Measurements from ENCODE around the gene ABHD11.
A peak's percentile ranks its signal among the peaks of the same experiment; 100 is the strongest.

Gene ABHD11

DNA sequence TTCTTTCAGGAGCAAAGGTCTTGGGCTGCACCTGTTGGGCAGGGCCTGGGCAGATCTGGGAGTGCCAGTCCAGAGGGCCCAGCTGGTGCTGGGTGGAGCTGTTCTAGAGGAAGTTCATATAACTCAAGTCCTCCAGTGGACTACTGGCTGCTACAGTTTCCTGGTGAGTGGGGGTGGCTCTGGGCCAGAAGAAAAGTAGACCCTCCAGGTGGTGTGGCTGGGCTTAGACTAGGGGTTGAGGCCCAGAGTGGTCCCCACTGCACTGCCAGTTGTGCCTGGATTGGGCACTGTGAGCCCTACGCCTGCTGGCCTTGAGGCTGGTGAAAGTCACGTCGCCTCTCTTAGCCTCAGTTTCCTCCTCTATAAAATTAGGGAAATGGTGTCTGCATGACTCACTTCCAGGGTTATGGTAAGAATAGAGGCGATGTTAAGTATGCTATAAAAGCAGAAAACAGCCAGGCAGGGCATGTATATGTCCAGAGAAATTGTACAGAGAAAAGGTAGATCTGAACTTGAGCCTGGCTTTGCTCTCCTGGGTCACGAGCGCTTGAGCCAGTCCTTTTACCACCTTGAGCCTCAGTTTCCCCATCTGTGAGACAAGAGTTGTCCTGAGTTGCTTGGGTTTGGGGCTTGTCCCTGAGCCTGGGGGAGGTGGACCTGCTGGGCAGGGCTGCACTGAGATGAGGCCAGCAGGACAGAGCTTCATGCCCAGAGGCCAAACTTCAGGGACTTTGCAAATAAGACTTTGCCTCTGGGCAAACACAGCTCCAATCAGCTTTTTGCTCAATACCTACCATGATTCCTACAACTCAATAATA is 35.3 kb upstream of the ABHD11 start:
- TF ChIP-seq, protein P1, sequence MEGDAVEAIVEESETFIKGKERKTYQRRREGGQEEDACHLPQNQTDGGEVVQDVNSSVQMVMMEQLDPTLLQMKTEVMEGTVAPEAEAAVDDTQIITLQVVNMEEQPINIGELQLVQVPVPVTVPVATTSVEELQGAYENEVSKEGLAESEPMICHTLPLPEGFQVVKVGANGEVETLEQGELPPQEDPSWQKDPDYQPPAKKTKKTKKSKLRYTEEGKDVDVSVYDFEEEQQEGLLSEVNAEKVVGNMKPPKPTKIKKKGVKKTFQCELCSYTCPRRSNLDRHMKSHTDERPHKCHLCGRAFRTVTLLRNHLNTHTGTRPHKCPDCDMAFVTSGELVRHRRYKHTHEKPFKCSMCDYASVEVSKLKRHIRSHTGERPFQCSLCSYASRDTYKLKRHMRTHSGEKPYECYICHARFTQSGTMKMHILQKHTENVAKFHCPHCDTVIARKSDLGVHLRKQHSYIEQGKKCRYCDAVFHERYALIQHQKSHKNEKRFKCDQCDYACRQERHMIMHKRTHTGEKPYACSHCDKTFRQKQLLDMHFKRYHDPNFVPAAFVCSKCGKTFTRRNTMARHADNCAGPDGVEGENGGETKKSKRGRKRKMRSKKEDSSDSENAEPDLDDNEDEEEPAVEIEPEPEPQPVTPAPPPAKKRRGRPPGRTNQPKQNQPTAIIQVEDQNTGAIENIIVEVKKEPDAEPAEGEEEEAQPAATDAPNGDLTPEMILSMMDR (IDR thresholded peaks at IDR 0.05; ENCODE audit: control extremely low read depth, extremely low read depth, low read depth, missing control alignments): no peak
- ChIA-PET POLR2A (no interaction called here), CTCF (no interaction called here)
- DNase-seq (ENCODE audit: extremely low spot score): no peak

DNA sequence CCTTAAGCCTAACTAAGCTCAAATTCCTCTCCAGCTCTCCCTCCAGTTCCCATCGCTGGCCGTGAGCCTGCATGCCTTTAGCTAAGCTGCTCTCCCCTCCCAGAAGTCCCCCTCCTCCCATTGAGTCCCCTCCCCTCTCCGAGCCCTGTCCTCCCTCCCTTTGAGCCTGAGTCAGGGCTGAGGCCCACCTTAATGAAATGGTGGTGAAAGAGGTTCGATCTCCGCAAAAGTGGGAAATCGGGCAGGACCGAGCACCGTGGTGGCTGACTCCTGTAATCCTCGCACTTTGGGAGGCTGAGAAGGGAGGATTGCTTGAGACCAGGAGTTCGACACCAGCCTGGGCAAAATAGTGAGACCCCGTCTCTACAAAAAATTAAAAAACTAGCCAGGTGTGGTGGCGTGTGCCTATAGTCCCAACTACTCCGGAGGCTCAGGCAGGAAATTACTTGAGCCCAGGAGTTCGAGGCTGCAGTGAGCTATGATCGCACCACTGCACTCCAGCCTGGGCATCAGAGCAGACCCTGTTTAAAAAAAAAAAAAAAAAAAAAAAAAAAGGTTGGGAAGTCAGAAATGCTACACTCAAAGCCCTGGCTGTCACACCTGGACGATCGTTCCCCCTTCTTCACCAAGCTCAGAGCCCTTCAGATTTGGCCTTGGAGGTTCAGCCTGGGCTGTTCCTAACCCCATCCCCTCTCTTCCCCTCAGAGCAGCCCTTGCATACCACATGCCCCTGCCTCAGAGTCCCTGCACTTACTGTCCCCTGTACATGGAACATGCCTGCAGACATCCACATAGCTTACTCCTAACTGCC is 32.5 kb upstream of the ABHD11 start:
- CTCF ChIA-PET: no interaction called here
- DNase-seq (ENCODE audit: extremely low spot score): peak; percentile 10
- POLR2A ChIA-PET: no interaction called here
- TF ChIP-seq, protein P1 (IDR thresholded peaks at IDR 0.05; ENCODE audit: control extremely low read depth, extremely low read depth, low read depth, missing control alignments): no peak

DNA sequence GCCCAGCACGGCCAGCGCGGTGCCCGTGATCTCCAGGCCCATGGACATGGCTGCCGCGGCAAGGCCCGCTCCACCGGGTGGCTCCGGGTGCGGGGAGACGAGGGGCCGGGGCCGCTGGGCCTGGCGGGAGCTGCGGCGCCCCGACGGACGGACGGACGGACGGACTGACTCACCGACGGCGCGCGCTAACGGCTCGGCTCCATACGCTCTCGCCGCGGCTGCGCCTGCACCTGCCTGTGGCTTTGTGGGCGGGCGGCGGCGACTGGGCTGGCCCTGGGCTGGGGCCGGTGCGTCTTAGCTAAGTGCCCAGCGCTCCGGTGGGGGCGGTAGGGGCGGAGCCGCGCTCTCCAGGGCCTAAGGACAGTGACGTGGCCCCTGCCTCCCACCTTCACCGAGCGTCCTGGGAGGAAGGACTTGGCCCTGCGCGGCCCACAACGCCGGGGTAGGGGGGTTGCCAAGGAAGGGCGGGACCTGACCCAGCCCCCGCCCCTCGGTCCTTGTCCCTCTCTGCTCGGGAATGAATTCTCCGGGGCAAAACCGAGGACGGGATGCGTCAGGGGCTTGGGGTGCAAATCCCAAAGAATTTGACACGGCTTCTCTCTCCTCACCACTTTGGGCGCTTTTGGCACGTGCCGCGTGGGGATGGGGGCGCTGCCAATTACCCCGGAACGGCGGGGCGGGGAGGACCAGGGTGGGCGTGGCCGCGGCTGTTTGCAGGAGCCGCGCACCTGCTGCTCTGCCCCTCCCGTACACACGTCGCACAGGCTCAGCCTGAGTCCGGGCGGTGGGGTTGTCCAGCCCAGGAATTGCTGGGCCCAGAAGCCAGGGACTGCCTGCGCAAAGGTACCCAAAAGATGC is 31.6 kb upstream of the ABHD11 start, which contains the start of gene CLDN3:
Gene CLDN3 (minus strand): TSS at position 269 of the 858 bp plus-strand sequence. CDS start 221 bp downstream, at position 48.
- peak; percentile 50 for DNase-seq (ENCODE audit: extremely low spot score)
- ChIA-PET CTCF (no interaction called here), POLR2A (no interaction called here)
- TF ChIP-seq, protein P1 (IDR thresholded peaks at IDR 0.05; ENCODE audit: control extremely low read depth, extremely low read depth, low read depth, missing control alignments): no peak

DNA sequence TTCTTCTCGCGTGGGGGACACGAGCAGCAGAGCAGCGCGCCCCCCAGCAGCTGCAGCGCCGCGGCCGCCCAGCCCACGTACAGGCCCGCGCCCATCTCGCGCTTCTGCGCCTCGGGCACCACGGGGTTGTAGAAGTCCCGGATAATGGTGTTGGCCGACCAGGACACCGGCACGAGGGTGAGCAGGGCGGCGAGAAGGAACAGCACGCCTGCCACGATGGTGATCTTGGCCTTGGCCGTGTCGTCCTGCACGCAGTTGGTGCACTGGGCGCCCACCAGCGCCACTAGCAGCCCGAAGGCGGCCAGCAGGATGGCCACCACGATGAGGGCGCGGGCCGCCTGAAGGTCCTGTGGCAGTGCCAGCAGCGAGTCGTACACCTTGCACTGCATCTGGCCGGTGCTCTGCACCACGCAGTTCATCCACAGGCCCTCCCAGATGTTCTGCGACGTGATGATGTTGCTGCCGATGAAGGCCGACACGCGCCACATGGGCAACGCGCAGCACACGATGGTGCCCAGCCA is 30.9 kb upstream of the ABHD11 start:
- POLR2A ChIA-PET: no interaction called here
- DNase-seq (ENCODE audit: extremely low spot score): peak; percentile 9

DNA sequence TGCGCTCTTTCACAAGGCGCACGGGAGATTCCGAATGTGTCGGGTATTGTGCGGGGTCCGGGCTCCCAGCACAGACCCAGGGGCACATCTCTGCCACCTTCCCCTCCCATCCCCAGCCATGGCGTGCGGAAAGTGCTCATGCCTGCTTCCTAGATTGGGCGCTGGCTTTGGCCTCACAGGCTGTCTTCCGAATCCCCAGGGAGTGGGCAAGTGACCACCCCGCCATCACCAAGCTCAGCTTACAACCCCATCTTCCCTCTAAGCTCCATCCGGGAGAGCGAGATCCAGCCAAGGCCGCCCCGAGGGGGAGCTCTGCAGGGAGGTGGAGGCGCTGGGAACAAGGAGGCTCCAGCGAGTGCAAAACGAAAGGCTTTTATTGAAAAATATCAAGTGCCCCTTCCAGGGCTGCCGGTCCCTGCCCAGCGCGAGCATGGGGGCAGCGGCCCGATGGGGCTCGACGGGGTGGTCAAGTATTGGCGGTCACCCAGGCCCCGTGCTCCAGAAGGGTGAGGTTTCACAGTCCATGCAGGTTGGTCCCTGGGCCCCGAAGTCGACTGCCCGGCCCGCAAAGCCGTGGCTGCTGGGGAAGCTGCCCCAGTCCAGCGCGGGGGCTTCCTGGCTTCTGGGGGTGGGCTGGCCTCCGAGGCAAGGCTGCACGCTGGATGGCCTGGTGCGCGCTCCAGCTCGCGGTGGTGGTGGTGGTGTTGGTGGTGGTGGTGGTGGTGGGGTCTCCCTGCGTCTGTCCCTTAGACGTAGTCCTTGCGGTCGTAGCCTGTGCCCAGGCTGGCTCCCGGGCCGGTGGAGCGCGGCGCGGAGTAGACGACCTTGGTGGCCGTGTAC is 30.3 kb upstream of the ABHD11 start:
- ChIA-PET POLR2A (no interaction called here), CTCF (no interaction called here)
- TF ChIP-seq, protein P1 (IDR thresholded peaks at IDR 0.05; ENCODE audit: control extremely low read depth, extremely low read depth, low read depth, missing control alignments): no peak
- peak; percentile 14 for DNase-seq (ENCODE audit: extremely low spot score)

More for the DNA sequence above, 30.9 kb upstream of the ABHD11 start:
- CTCF ChIA-PET: no interaction called here
- TF ChIP-seq, protein P1 (IDR thresholded peaks at IDR 0.05; ENCODE audit: control extremely low read depth, extremely low read depth, low read depth, missing control alignments): no peak
